ENCODE data around the gene NETO1.

The NETO1 gene

GRCh38 chr18:72867746-72868584 lies at the start of gene NETO1:
NETO1 (minus strand) TSS chr18:72867987; CDS start chr18:72867291, 696 bp downstream.
- DNase-seq, result no peak

GRCh38 chr18:72910045-72910444 lies 42.3 kb upstream of the NETO1 start:
- DNase-seq, result no peak

GRCh38 chr18:72908181-72908580 lies 40.4 kb upstream of the NETO1 start:
- no peak for DNase-seq

- DNase-seq, result no peak
These were observed 35.2 kb upstream of the NETO1 start for GRCh38 chr18:72903033-72903432.

- no peak for DNase-seq
These were observed 31.6 kb upstream of the NETO1 start for GRCh38 chr18:72899338-72899737.

- no peak for DNase-seq
These were observed 31.1 kb upstream of the NETO1 start for GRCh38 chr18:72898870-72899269.

GRCh38 chr18:72895548-72895947 lies 27.8 kb upstream of the NETO1 start:
- no peak for DNase-seq

GRCh38 chr18:72878561-72878960 lies 10.8 kb upstream of the NETO1 start:
- no peak for DNase-seq

GRCh38 chr18:72878143-72878542 lies 10.4 kb upstream of the NETO1 start:
- no peak for DNase-seq

GRCh38 chr18:72871091-72871490 lies 3.3 kb upstream of the NETO1 start:
- DNase-seq, result no peak

- DNase-seq, result no peak
These were observed 1.7 kb upstream of the NETO1 start for GRCh38 chr18:72869226-72870185.

GRCh38 chr18:72868585-72869225 lies 918 bp upstream of the NETO1 start:
- DNase-seq, result no peak

GRCh38 chr18:72866901-72867745 lies 664 bp downstream of the NETO1 start:
- no peak for DNase-seq

- no peak for DNase-seq
These were observed 1.3 kb downstream of the NETO1 start for GRCh38 chr18:72866442-72866900.

- no peak for DNase-seq
These were observed 4.0 kb downstream of the NETO1 start for GRCh38 chr18:72863754-72864153.

GRCh38 chr18:72859088-72859487 lies 8.7 kb downstream of the NETO1 start:
- DNase-seq, result no peak

- no peak for DNase-seq
These were observed 18.1 kb downstream of the NETO1 start for GRCh38 chr18:72849671-72850070.

- DNase-seq, result no peak
These were observed 19.1 kb downstream of the NETO1 start for GRCh38 chr18:72848503-72849237.

GRCh38 chr18:72847771-72848170 lies 20.0 kb downstream of the NETO1 start:
- no peak for DNase-seq

- no peak for DNase-seq
These were observed 20.9 kb downstream of the NETO1 start for GRCh38 chr18:72846736-72847533.

GRCh38 chr18:72843743-72844142 lies 24.0 kb downstream of the NETO1 start:
- DNase-seq, result no peak

Data from NCI-H2029 treated with DMSO at 0.1 percent for 48 hours (cell line).